ENCODE data around the gene RPRD2. TPM values are rescaled to one million over a fixed set of nuclear protein-coding genes. Genes with fewer than 3 reads are reported as not detected.
"Not testable (repeated sequence)": the region's sequence is repeated elsewhere in the genome, so short reads cannot be mapped to it uniquely, and the experiment has no call there.

Gene RPRD2
- 32.0 TPM for total RNA-seq
- long read RNA-seq, full-length matches to known transcripts = 5 of 40 reads
- long read RNA-seq, partial matches to known transcripts = 0 of 40 reads
- long read RNA-seq, other reads (novel, unspliced or antisense) = 35 of 40 reads

DNA sequence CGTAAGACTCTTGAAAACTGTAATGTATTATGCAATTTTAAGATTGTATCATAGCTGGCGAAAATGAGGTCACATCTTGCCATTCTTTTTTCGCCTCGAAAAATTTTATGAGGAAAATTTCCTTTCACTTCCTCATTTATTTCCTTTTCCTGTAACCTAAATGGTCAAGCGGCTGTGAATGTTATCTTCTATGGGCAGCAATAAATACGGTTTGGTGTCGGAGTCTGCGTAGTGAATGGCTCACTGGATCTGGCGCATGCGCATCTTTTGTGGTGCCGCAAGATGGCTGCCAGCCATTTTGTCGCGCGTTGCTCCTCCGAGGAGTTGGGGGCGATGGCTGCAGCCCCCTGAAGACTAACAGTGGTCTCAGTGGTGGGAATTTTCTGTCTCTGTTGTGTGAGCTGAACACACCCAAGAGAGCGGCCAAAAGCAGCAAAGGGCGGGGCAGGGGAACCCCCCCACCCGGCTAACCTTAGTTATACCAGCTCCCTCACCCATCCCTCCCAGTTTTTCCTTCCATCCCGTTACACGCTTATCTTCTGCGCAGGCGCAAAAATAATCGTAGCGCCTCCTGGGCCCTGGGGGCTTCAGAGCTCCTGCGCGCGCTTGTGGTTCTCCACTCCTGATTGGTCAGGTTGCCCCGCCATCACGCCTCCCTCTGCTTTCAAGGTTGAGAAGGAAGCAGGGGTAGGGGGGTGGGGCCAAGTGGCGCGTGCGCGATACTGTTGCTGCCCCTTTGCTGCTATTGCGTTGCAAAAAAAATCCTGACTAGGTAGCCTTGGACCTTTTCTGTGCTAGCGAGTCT lies at the start of gene RPRD2:
TSS of gene RPRD2 (plus strand) at position 722 of the 805 bp plus-strand sequence. CDS start 568 bp downstream, outside the sequence.
- Histone ChIP-seq H3K27ac (peak within 1 kb of the TSS; percentile 99), H3K27me3 (ENCODE audit: low read depth) (no peaks in the 10 kb centered on the region), H3K36me3 (no peaks in the 10 kb centered on the region), H3K9me3 (no peaks in the 10 kb centered on the region), H3K4me3 (peak within 1 kb of the TSS; percentile 82), H3K4me1 (peaks cover 27% of the 10 kb centered on the region)
- TF ChIP-seq, protein P1, sequence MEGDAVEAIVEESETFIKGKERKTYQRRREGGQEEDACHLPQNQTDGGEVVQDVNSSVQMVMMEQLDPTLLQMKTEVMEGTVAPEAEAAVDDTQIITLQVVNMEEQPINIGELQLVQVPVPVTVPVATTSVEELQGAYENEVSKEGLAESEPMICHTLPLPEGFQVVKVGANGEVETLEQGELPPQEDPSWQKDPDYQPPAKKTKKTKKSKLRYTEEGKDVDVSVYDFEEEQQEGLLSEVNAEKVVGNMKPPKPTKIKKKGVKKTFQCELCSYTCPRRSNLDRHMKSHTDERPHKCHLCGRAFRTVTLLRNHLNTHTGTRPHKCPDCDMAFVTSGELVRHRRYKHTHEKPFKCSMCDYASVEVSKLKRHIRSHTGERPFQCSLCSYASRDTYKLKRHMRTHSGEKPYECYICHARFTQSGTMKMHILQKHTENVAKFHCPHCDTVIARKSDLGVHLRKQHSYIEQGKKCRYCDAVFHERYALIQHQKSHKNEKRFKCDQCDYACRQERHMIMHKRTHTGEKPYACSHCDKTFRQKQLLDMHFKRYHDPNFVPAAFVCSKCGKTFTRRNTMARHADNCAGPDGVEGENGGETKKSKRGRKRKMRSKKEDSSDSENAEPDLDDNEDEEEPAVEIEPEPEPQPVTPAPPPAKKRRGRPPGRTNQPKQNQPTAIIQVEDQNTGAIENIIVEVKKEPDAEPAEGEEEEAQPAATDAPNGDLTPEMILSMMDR (IDR thresholded peaks at IDR 0.05) = no peak
- DNase-seq (peak; percentile 100), ATAC-seq (peak; percentile 98 to 99)
- intact Hi-C loops (cut with DNase I) = no loop called here

DNA sequence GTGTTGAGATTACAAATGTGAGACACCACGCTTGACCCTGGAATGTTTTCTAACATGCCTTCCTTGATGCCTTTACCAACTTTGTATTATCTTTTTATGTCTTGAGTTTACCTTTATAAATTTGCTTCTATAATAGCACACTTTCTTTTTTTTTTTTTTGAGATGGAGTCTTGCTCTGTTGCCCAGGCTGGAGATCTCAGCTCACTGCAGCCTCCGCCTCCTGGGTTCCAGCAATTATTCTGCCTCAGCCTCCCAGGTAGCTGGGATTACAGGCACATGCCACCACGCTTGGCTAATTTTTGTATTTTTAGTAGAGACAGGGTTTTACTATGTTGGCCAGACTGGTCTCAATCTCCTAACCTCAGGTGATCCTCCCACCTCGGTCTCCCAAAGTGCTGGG lies 49.3 kb upstream of the RPRD2 start:
- H3K4me3 ChIP-seq; H3K9me3 ChIP-seq; DNase-seq; ATAC-seq; H3K36me3 ChIP-seq; H3K4me1 ChIP-seq; H3K27ac ChIP-seq; H3K27me3 ChIP-seq (ENCODE audit: low read depth); intact Hi-C loops (cut with DNase I): not testable (repeated sequence)

DNA sequence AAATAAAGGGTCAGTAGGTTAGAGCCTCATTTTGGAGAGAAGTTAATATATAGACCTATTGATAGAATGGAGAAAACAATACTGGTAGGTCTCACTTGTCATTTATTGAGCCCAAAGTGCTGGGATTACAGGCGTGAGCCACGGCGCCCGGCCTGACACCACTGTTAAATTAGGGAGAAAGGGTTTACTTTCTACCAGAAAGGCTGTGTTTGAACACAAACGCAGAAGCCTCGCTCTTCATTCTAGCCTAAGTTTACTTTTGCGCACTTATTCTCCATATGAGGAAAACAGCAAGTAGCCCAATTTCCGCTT lies 43.3 kb upstream of the RPRD2 start:
- ATAC-seq = no peak
- DNase-seq = no peak
- intact Hi-C loops (cut with DNase I) = no loop called here

DNA sequence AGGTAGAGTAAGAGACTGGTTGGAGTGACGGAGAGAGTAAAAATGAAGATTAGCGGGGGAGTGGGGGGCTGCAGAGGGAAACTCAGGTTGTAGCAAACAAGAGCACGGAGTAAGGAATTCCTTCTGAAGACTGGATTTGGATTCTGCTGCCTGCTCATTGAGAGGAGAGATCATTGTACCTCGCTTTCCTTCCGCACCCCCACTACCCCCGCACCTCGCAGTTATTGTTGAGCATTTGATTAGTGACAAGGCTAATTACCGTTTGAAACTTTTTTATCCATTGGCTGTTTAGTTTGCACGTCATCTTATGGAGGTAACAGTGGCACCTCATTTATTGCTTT lies 42.2 kb upstream of the RPRD2 start:
- no peak for DNase-seq
- H3K27ac ChIP-seq = peak overlapping the region; percentile 94
- H3K9me3 ChIP-seq = no peaks in the 10 kb centered on the region
- intact Hi-C loops (cut with DNase I) = no loop called here
- H3K36me3 ChIP-seq = peaks cover 25% of the 10 kb centered on the region
- ATAC-seq = no peak
- TF ChIP-seq, protein P1 (IDR thresholded peaks at IDR 0.05) = no peak
- no peaks in the 10 kb centered on the region for H3K27me3 ChIP-seq (ENCODE audit: low read depth)
- peak overlapping the region; percentile 79 for H3K4me3 ChIP-seq
- H3K4me1 ChIP-seq = peaks cover 15% of the 10 kb centered on the region

More for the DNA sequence above, 43.3 kb upstream of the RPRD2 start:
- Histone ChIP-seq H3K9me3 (no peaks in the 10 kb centered on the region), H3K36me3 (peaks cover 13% of the 10 kb centered on the region), H3K4me3 (peak overlapping the region; percentile 79), H3K27me3 (ENCODE audit: low read depth) (no peaks in the 10 kb centered on the region), H3K4me1 (peaks cover 15% of the 10 kb centered on the region), H3K27ac (peak overlapping the region; percentile 94)
- TF ChIP-seq, protein P1 (IDR thresholded peaks at IDR 0.05) = no peak

DNA sequence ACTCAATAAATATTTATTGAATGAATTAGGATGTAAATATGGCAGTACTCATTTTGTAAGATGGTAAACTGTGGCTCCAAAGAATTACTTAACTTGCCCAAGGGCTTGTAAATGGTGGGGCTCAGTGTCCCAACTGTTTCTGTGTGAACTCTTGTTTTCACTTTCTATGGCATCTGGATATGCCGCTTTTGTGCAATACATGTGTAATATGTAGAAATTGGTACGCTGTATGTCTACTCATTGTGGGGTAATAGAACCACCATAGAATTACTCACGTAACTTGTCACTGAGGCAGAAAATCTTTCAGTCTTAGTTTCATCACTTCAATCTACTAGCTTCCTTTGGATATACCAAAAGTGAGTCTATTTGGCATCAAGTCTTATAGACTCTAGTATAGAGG lies 41.6 kb upstream of the RPRD2 start:
- DNase-seq = no peak
- Histone ChIP-seq H3K27ac (peak overlapping the region; percentile 94), H3K36me3 (peaks cover 30% of the 10 kb centered on the region), H3K4me3 (peak overlapping the region; percentile 79), H3K27me3 (ENCODE audit: low read depth) (no peaks in the 10 kb centered on the region), H3K4me1 (peaks cover 15% of the 10 kb centered on the region), H3K9me3 (no peaks in the 10 kb centered on the region)
- peak in 1 of 2 donors; percentile 1 for ATAC-seq
- TF ChIP-seq, protein P1 (IDR thresholded peaks at IDR 0.05) = no peak
- intact Hi-C loops (cut with DNase I) = no loop called here

DNA sequence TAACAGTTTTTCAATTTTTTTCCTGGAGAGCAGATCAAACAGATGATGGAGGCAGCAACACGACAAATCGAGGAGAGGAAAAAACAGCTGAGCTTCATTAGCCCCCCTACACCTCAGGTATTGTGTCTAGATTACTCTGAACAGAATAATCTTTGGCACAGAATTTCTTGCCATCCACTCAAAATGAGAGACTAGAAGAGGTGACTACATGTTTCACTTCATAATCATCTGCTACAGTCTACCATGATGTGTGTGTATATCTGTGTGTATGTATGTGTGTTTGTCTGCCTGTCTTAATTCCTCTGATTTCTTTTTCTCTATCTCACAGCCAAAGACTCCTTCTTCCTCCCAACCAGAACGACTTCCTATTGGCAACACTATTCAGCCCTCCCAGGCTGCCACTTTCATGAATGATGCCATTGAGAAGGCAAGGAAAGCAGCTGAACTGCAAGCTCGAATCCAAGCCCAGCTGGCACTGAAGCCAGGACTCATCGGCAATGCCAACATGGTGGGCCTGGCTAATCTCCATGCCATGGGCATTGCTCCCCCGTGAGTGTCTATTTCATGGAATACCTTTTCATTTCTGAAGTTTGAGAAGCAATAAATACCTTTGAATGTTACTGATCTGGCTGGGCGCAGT lies 31.2 kb upstream of the RPRD2 start:
- no peaks in the 10 kb centered on the region for H3K9me3 ChIP-seq
- H3K4me1 ChIP-seq = no peaks in the 10 kb centered on the region
- DNase-seq (no peak), ATAC-seq (no peak)
- no peaks in the 10 kb centered on the region for H3K27me3 ChIP-seq (ENCODE audit: low read depth)
- peaks cover 100% of the 10 kb centered on the region for H3K36me3 ChIP-seq
- TF ChIP-seq, protein P1 (IDR thresholded peaks at IDR 0.05) = no peak
- no peak overlapping the region for H3K4me3 ChIP-seq
- H3K27ac ChIP-seq = no peak overlapping the region
- intact Hi-C loops (cut with DNase I) = no loop called here

All from lower lobe of right lung (tissue), 2 donors.